HCT116 (cell line): ENCODE measurements around the gene USP47.

Experiments used
- CBX3 ChIP-seq: IDR thresholded peaks from 2 replicates; pipeline ENCODE4 v1.6.1; 2012; ENCODE audit warnings: low read depth
- CEBPB ChIP-seq: IDR thresholded peaks from 2 replicates; pipeline ENCODE4 v1.6.1; 2012; ENCODE audit warnings: low read depth
- EGR1 ChIP-seq: IDR thresholded peaks from 2 replicates; pipeline ENCODE4 v1.6.1; 2012; ENCODE audit warnings: low read depth
- EZH2phosphoT487 ChIP-seq: fragments of 200-600 bp; IDR thresholded peaks from 2 replicates; pipeline ENCODE4 v1.6.1; 2018; ENCODE audit warnings: antibody characterized with exemption, borderline replicate concordance
- POLR2A ChIP-seq: IDR thresholded peaks from 2 replicates; pipeline ENCODE4 v1.7.0; 2011; ENCODE audit warnings: borderline replicate concordance; ENCODE audit not compliant: insufficient read depth, insufficient read length; ENCODE audit errors: extremely low read depth
- POLR2AphosphoS5 ChIP-seq: IDR thresholded peaks from 2 replicates; pipeline ENCODE4 v1.6.1; 2011; ENCODE audit warnings: mild to moderate bottlenecking, low read depth, low read length, moderate library complexity
- SIN3A ChIP-seq: IDR thresholded peaks from 2 replicates; pipeline ENCODE4 v1.6.1; 2012; ENCODE audit warnings: low read depth
- TCF7L2 ChIP-seq: IDR thresholded peaks from 2 replicates; pipeline ENCODE4 v1.7.0; 2011; ENCODE audit warnings: borderline replicate concordance, inconsistent platforms; ENCODE audit not compliant: insufficient read depth, insufficient read length; ENCODE audit errors: extremely low read depth
- ZNF274 ChIP-seq: fragments of 200-500 bp; sonication (Bioruptor generic); IDR thresholded peaks from 2 replicates; pipeline ENCODE4 v1.6.1; 2014; ENCODE audit warnings: mild to moderate bottlenecking, low read depth, low read length, inconsistent platforms
- TF ChIP-seq, protein P1 (sequence below), 3 experiments: fragments of 200-600 bp in 1 of 3; sonication (generic) in 1 of 3; IDR thresholded peaks in 2 of 3; conservative IDR thresholded peaks in 1 of 3; 2 replicates each; pipeline ENCODE4 v1.5.1; 2012 to 2017; ENCODE audit warnings: low read depth in 2 of 3, low read length in 2 of 3, antibody characterized with exemption in 1 of 3, borderline replicate concordance in 1 of 3, control low read depth in 1 of 3, mild to moderate bottlenecking in 1 of 3, mixed read lengths in 1 of 3, mixed run types in 1 of 3, moderate library complexity in 1 of 3; ENCODE audit not compliant: insufficient read depth in 1 of 3
- TF ChIP-seq, protein P2 (sequence below): IDR thresholded peaks from 2 replicates; pipeline ENCODE4 v1.6.1; 2012
- TF ChIP-seq, protein P3 (sequence below): IDR thresholded peaks from 2 replicates; pipeline ENCODE4 v1.6.1; 2012; ENCODE audit warnings: low read depth

DNA sequence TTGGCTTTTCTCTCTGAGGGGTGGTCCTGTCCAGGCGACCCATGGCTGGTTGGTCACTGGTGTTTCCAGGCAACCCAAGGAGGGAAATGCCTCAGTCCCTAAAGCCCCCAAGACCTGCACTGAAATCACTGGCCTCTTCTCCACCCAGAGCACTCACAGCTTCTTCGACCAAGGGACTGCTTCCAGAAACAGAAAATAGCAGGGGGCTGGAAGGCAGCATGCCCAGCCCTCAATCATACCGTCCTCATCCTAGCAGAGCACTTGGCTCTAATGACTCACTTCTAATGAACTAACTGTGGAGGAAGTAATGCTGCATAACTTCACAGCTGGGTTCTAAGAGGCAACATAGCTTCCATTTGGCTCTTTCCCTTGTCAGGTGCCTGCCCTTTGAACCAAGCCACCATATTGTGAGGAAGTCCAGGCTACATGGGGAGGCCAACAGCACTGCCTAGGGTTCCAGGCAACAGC, 139.1 kb downstream of the USP47 start:
- TF ChIP-seq, protein P1, sequence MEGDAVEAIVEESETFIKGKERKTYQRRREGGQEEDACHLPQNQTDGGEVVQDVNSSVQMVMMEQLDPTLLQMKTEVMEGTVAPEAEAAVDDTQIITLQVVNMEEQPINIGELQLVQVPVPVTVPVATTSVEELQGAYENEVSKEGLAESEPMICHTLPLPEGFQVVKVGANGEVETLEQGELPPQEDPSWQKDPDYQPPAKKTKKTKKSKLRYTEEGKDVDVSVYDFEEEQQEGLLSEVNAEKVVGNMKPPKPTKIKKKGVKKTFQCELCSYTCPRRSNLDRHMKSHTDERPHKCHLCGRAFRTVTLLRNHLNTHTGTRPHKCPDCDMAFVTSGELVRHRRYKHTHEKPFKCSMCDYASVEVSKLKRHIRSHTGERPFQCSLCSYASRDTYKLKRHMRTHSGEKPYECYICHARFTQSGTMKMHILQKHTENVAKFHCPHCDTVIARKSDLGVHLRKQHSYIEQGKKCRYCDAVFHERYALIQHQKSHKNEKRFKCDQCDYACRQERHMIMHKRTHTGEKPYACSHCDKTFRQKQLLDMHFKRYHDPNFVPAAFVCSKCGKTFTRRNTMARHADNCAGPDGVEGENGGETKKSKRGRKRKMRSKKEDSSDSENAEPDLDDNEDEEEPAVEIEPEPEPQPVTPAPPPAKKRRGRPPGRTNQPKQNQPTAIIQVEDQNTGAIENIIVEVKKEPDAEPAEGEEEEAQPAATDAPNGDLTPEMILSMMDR (IDR thresholded peaks at IDR 0.05 in 2 of 3, conservative IDR thresholded peaks at IDR 0.05 in 1 of 3; ENCODE audit: borderline replicate concordance in 1 of 3, insufficient read depth in 1 of 3, low read depth in 2 of 3, low read length in 2 of 3), result no peak
- TF ChIP-seq CEBPB, result no peak
- TF ChIP-seq, protein P2, sequence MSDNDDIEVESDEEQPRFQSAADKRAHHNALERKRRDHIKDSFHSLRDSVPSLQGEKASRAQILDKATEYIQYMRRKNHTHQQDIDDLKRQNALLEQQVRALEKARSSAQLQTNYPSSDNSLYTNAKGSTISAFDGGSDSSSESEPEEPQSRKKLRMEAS, result no peak
- TF ChIP-seq TCF7L2, result no peak
- no peak for TF ChIP-seq POLR2A
- TF ChIP-seq, protein P3, sequence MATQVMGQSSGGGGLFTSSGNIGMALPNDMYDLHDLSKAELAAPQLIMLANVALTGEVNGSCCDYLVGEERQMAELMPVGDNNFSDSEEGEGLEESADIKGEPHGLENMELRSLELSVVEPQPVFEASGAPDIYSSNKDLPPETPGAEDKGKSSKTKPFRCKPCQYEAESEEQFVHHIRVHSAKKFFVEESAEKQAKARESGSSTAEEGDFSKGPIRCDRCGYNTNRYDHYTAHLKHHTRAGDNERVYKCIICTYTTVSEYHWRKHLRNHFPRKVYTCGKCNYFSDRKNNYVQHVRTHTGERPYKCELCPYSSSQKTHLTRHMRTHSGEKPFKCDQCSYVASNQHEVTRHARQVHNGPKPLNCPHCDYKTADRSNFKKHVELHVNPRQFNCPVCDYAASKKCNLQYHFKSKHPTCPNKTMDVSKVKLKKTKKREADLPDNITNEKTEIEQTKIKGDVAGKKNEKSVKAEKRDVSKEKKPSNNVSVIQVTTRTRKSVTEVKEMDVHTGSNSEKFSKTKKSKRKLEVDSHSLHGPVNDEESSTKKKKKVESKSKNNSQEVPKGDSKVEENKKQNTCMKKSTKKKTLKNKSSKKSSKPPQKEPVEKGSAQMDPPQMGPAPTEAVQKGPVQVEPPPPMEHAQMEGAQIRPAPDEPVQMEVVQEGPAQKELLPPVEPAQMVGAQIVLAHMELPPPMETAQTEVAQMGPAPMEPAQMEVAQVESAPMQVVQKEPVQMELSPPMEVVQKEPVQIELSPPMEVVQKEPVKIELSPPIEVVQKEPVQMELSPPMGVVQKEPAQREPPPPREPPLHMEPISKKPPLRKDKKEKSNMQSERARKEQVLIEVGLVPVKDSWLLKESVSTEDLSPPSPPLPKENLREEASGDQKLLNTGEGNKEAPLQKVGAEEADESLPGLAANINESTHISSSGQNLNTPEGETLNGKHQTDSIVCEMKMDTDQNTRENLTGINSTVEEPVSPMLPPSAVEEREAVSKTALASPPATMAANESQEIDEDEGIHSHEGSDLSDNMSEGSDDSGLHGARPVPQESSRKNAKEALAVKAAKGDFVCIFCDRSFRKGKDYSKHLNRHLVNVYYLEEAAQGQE, result no peak
- no peak for TF ChIP-seq POLR2AphosphoS5
- TF ChIP-seq EGR1, result no peak
- TF ChIP-seq EZH2phosphoT487, result no peak
- no peak for TF ChIP-seq ZNF274
- no peak for TF ChIP-seq CBX3
- no peak for TF ChIP-seq SIN3A
